Cardiac fibroblast (primary cell): Measurements from ENCODE around the gene RCN1.

ENCODE experiments used
- DNase-seq, 2 donors: peaks; one replicate each; pipeline versions ENCODE4 v3.0.0 to v3.0.0-alpha.2; 2010; ENCODE audit warnings: low read depth in 2 of 2
- H3K4me3 ChIP-seq, 2 donors: replicated peaks in 1 of 2; 1 replicate in 1 of 2; 2 replicates in 1 of 2; pipeline ENCODE4 v1.5.1; 2011; ENCODE audit warnings: low read depth in 2 of 2, low read length in 2 of 2, mild to moderate bottlenecking in 2 of 2, moderate library complexity in 1 of 2
- CTCF ChIP-seq: IDR thresholded peaks from one replicate; pipeline ENCODE4 v1.5.1; 2011; ENCODE audit warnings: low read depth, mild to moderate bottlenecking, low read length, inconsistent platforms

RCN1 gene

GRCh38 chr11:32137869-32138268, 47.0 kb downstream of the RCN1 start:
- no peak for DNase-seq
- no peak overlapping the region for H3K4me3 ChIP-seq
- no peak for TF ChIP-seq CTCF

- no peak for TF ChIP-seq CTCF
- DNase-seq, result no peak
- H3K4me3 ChIP-seq, result no peak overlapping the region
Observed at GRCh38 chr11:32138902-32139301, 48.0 kb downstream of the RCN1 start.

- no peak for TF ChIP-seq CTCF
- no peak overlapping the region for H3K4me3 ChIP-seq
- DNase-seq, result no peak
Observed at GRCh38 chr11:32139896-32140520, 49.1 kb downstream of the RCN1 start.

- DNase-seq, result no peak
- TF ChIP-seq CTCF, result no peak
Observed at GRCh38 chr11:32141745-32142546, 51.1 kb downstream of the RCN1 start.

GRCh38 chr11:32143378-32143777, 52.5 kb downstream of the RCN1 start:
- no peak for DNase-seq
- no peak overlapping the region for H3K4me3 ChIP-seq
- TF ChIP-seq CTCF, result no peak

More at GRCh38 chr11:32141745-32142546, 51.1 kb downstream of the RCN1 start:
- H3K4me3 ChIP-seq, result no peak overlapping the region

- TF ChIP-seq CTCF, result no peak
Observed at GRCh38 chr11:32145282-32145681, 54.4 kb downstream of the RCN1 start.

GRCh38 chr11:32148895-32149294, 58.0 kb downstream of the RCN1 start:
- peak in 1 of 2 donors; percentile 66 for DNase-seq
- no peak for TF ChIP-seq CTCF
- no peak overlapping the region for H3K4me3 ChIP-seq

More at GRCh38 chr11:32145282-32145681, 54.4 kb downstream of the RCN1 start:
- no peak overlapping the region for H3K4me3 ChIP-seq
- DNase-seq, result no peak
